Endothelial cell of umbilical vein (primary cell): ENCODE measurements around the gene RALA. TPM values are rescaled to one million over a fixed set of nuclear protein-coding genes. Genes with fewer than 3 reads are reported as not detected.

ENCODE experiments used
- BruUV-seq: library from RNA; stranded (reverse); fragments of 400-500 nt; replicated peaks from 2 replicates; lab custom pipeline; 2021; lab: Mats Ljungman, UMichigan
- CTCF ChIA-PET: fragments of 300-600, 350-600 bp; sonication (Branson Sonifier 250); formaldehyde crosslinking; loops from one replicate; lab custom pipeline; 2021; ENCODE audit warnings: antibody characterized with exemption, inconsistent platforms; lab: Charles Lee
- POLR2A ChIA-PET: fragments of 300-600, 350-600 bp; sonication (Branson Sonifier 250); formaldehyde crosslinking; loops from one replicate; lab custom pipeline; 2021; ENCODE audit warnings: antibody characterized with exemption, inconsistent platforms; lab: Charles Lee
- DNase-seq: peaks from one replicate; pipeline ENCODE4 v3.0.0-alpha.2; 2011; ENCODE audit warnings: low read depth, low spot score
- FAIRE-seq: peaks from 2 replicates; lab custom pipeline; 2011; peaks lifted over from hg19 to GRCh38; lab: Jason Lieb, UNC
- H2AFZ ChIP-seq: 2 replicates; pipeline ENCODE4 v1.6.0; 2012; ENCODE audit warnings: low read depth, low read length, control low read depth, inconsistent platforms
- H3K27ac ChIP-seq: 2 replicates; pipeline ENCODE4 v1.5.1; 2011; ENCODE audit warnings: low read depth, mild to moderate bottlenecking, control low read depth, low read length, moderate library complexity; ENCODE audit not compliant: insufficient read depth
- H3K27me3 ChIP-seq, 2 experiments: 2 replicates each; pipeline versions ENCODE4 v1.6.0 to v1.6.1; 2011; ENCODE audit warnings: low read length in 2 of 2, mixed read lengths in 1 of 2; ENCODE audit not compliant: control insufficient read depth in 2 of 2, insufficient read depth in 2 of 2
- H3K36me3 ChIP-seq, 2 experiments: 2 replicates in 1 of 2; 3 replicates in 1 of 2; pipeline ENCODE4 v1.5.1; 2011; ENCODE audit warnings: low read length in 2 of 2, mild to moderate bottlenecking in 1 of 2, moderate library complexity in 1 of 2; ENCODE audit not compliant: control insufficient read depth in 2 of 2, insufficient read depth in 2 of 2; ENCODE audit errors: extremely low read depth in 1 of 2
- H3K4me1 ChIP-seq: 3 replicates; pipeline ENCODE4 v1.5.1; 2011; ENCODE audit warnings: mild to moderate bottlenecking, low read length; ENCODE audit not compliant: control insufficient read depth, insufficient read depth; ENCODE audit errors: extremely low read depth
- H3K4me2 ChIP-seq: 2 replicates; pipeline ENCODE4 v1.6.1; 2011; ENCODE audit warnings: low read length, control low read depth, mixed read lengths; ENCODE audit not compliant: insufficient read depth
- H3K4me3 ChIP-seq, 3 experiments: fragments of 200-600 bp in 1 of 3; sonication (generic), shearing (Covaris generic) in 1 of 3; replicated peaks in 1 of 3; 2 replicates each; pipeline ENCODE4 v1.5.1; 2011 to 2016; ENCODE audit warnings: control low read depth in 3 of 3, low read length in 3 of 3, mild to moderate bottlenecking in 2 of 3, inconsistent platforms in 1 of 3, low read depth in 1 of 3, moderate library complexity in 1 of 3; ENCODE audit not compliant: insufficient read depth in 1 of 3
- H3K79me2 ChIP-seq: 2 replicates; pipeline ENCODE4 v1.6.0; 2012; ENCODE audit warnings: low read length, inconsistent platforms; ENCODE audit not compliant: control insufficient read depth, insufficient read depth
- H3K9ac ChIP-seq: replicated peaks from 2 replicates; pipeline ENCODE3; 2011; ENCODE audit warnings: low read length, control low read depth; ENCODE audit not compliant: insufficient read depth; ENCODE audit errors: extremely low read depth
- H3K9me1 ChIP-seq: replicated peaks from 3 replicates; pipeline ENCODE4 v1.6.0; 2011; ENCODE audit warnings: mild to moderate bottlenecking, low read length; ENCODE audit not compliant: control insufficient read depth, insufficient read depth; ENCODE audit errors: extremely low read depth
- H3K9me3 ChIP-seq: replicated peaks from 2 replicates; pipeline ENCODE4 v1.5.1; 2012; ENCODE audit warnings: low read length, inconsistent platforms; ENCODE audit not compliant: control insufficient read depth, insufficient read depth
- H4K20me1 ChIP-seq: replicated peaks from 2 replicates; pipeline ENCODE3; 2011; ENCODE audit warnings: mild to moderate bottlenecking, low read length; ENCODE audit not compliant: control insufficient read depth, insufficient read depth; ENCODE audit errors: extremely low read depth
- CTCF ChIP-seq, 2 donors: IDR thresholded peaks; 1 replicate in 1 of 2; 2 replicates in 1 of 2; pipeline ENCODE4 v1.5.1; 2011; ENCODE audit warnings: low read length in 2 of 2, mild to moderate bottlenecking in 2 of 2, moderate library complexity in 2 of 2, control low read depth in 1 of 2, inconsistent platforms in 1 of 2, low read depth in 1 of 2; ENCODE audit not compliant: insufficient read depth in 1 of 2; ENCODE audit errors: extremely low read depth in 1 of 2
- EZH2 ChIP-seq: IDR thresholded peaks from 2 replicates; pipeline ENCODE4 v1.6.1; 2012; ENCODE audit warnings: borderline replicate concordance, low read depth, mild to moderate bottlenecking, moderate library complexity, low read length, inconsistent platforms; ENCODE audit not compliant: severe bottlenecking
- JUN ChIP-seq: IDR thresholded peaks from 2 replicates; pipeline ENCODE4 v1.6.1; 2011; ENCODE audit warnings: borderline replicate concordance, low read depth; ENCODE audit not compliant: insufficient read length, insufficient read depth
- MAX ChIP-seq: IDR thresholded peaks from 2 replicates; pipeline ENCODE4 v1.6.1; 2011; ENCODE audit not compliant: insufficient read depth, insufficient read length
- POLR2AphosphoS5 ChIP-seq: IDR thresholded peaks from 2 replicates; pipeline ENCODE4 v1.6.1; 2012; ENCODE audit warnings: low read depth, mild to moderate bottlenecking, control low read depth, low read length, moderate library complexity; ENCODE audit not compliant: insufficient read depth
- dilution Hi-C: fragments of 300-500 bp; cut with MboI; formaldehyde crosslinking; loops from one replicate; pipeline ENCODE4 v1.15.0; 2019; ENCODE audit warnings: low sequenced_read_pairs; ENCODE audit not compliant: extremely low pct_ligation_motif_present
- intact Hi-C: fragments of 100-400 bp; cut with micrococcal nuclease; formaldehyde crosslinking; loops from one replicate; pipeline ENCODE4 v1.10.0; 2022
- polyA plus RNA-seq, 4 experiments: library from polyadenylated mRNA; depleted of rRNA in 3 of 4; stranded (reverse) in 3 of 4; unstranded in 1 of 4; fragments of >200 nt; gene quantifications; 2 replicates each; pipeline versions ENCODE4 v1.2.1 to v1.2.3, GENCODE V29; 2011 to 2012; ENCODE audit warnings: missing spikeins in 1 of 4
- total RNA-seq: library from RNA; stranded (reverse); gene quantifications from 2 replicates; pipeline ENCODE4 v1.2.3, GENCODE V29; 2021

Gene RALA
- total and polyA plus RNA-seq, 2 donors (not counting 3 experiments of a cell fraction or from before 2014, with no cell fraction given): 91.1 to 191 TPM

- H4K20me1 ChIP-seq: peaks cover 14% of the 10 kb centered on the region
Measured at GRCh38 chr7:39631736-39632308, 8.4 kb downstream of the RALA start.

More at GRCh38 chr7:39631736-39632308, 8.4 kb downstream of the RALA start:
- TF ChIP-seq POLR2AphosphoS5 (no peak), MAX (no peak), JUN (no peak), EZH2 (no peak), CTCF (IDR thresholded peaks at IDR 0.05; ENCODE audit: extremely low read depth in 1 of 2, insufficient read depth in 1 of 2, low read depth in 1 of 2, low read length in 2 of 2) (no peak)
- ChIA-PET CTCF (interaction anchor here (2.2 to 2.6 kb wide), 2 partner anchors 18 to 52 kb away, joined by 5 to 19 read pairs; no protein-coding TSS in a partner anchor), POLR2A (interaction anchor here (1.3 kb wide), 1 partner anchor 9 kb away, joined by 3 read pairs; the partner anchor contains the start of gene RALA)
- H3K27ac ChIP-seq: no peak overlapping the region
- H3K9me1 ChIP-seq: no peaks in the 10 kb centered on the region
- BruUV-seq: no TSS peak
- dilution Hi-C loops (no loop called here), intact Hi-C loops (no loop called here)
- DNase-seq: no peak
- no peak overlapping the region for H2AFZ ChIP-seq
- H3K4me3 ChIP-seq: no peak overlapping the region
- H3K4me2 ChIP-seq: no peak overlapping the region
- H3K36me3 ChIP-seq: peaks cover 10 to 25% of the 10 kb centered on the region in 2 experiments
- H3K27me3 ChIP-seq: no peaks in the 10 kb centered on the region
- peaks cover 98% of the 10 kb centered on the region for H3K79me2 ChIP-seq
- FAIRE-seq: no peak
- no peaks in the 10 kb centered on the region for H3K9me3 ChIP-seq
- peaks cover 57% of the 10 kb centered on the region for H3K4me1 ChIP-seq
- H3K9ac ChIP-seq: no peak overlapping the region
